Stimulated activated naive CD8-positive, alpha-beta T cell treated with anti-CD3 and anti-CD28 coated beads, Interleukin-15, Interleukin-2, amounts not matched to agents 100 ng/mL and 50 ng/mL, for 24 hours (primary cell): Measurements from ENCODE around the gene LDB2.

Source experiments
- H3K27ac Mint-ChIP-seq: one replicate; pipeline ENCODE4 v1.8.0; 2021; ENCODE audit warnings: mild to moderate bottlenecking, mixed read lengths
- H3K27me3 Mint-ChIP-seq: one replicate; pipeline ENCODE4 v1.8.0; 2021; ENCODE audit warnings: mixed read lengths
- H3K36me3 Mint-ChIP-seq: one replicate; pipeline ENCODE4 v1.8.0; 2021; ENCODE audit warnings: low read depth, mixed read lengths
- H3K4me1 Mint-ChIP-seq: one replicate; pipeline ENCODE4 v1.8.0; 2021; ENCODE audit warnings: low read depth, mixed read lengths
- H3K4me3 Mint-ChIP-seq: one replicate; pipeline ENCODE4 v1.8.0; 2021; ENCODE audit warnings: mild to moderate bottlenecking, mixed read lengths
- H3K9me3 Mint-ChIP-seq: one replicate; pipeline ENCODE4 v1.8.0; 2021; ENCODE audit warnings: mixed read lengths

The LDB2 gene

DNA sequence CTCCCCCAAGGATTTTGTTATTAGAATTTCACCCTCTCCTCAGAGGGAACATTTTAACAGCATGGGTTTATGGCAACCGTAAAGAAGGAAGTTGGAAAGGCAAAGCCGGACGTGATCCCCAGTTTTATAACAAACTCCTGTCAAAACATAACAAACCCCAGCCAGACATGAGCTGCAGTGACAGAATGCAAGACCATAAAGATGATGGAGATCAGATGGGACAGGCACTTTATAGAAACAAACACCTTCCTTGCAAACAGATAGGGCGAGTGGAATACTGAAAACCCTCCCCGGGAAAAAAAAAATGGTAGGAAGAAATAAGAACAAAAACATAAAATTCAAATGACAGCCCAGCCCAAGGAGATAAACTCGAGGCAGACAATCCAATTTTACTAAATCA is 281.4 kb downstream of the LDB2 start:
- Mint-ChIP-seq H3K4me1 (no peaks in the 10 kb centered on the region), H3K36me3 (no peaks in the 10 kb centered on the region), H3K4me3 (no peak overlapping the region), H3K27ac (no peak overlapping the region), H3K27me3 (no peaks in the 10 kb centered on the region), H3K9me3 (no peaks in the 10 kb centered on the region)

DNA sequence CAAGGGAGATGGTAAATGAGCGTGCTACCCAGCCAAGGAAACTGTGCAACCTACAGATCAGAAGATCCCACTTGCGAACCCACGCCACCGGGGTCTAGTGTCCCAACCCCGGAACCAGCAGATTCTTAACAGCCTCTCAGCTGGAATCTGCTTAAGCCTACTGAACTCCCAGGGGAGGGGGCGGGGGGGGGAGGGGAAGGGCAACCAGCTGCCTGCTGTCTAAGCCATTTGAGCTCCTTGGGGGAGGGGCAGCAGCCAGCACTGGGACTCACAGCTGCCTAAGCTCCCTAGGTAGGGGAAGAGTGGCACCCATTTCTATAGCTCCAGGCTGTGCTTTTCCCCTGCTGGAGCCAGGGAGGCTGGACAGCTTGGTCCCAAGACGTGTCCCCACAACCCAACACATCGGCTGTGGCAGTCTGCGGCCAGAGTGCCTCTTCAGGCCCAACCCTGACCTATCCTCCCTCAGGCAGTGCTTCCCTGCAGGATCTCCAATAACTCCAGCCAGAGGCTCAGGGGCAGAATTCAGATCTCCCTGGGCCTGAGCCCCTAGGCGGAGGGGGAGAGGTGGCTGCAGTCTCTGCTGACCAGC is 289.2 kb downstream of the LDB2 start:
- Mint-ChIP-seq H3K27me3 (no peaks in the 10 kb centered on the region), H3K4me3 (no peak overlapping the region), H3K27ac (no peak overlapping the region), H3K36me3 (no peaks in the 10 kb centered on the region), H3K9me3 (peaks cover 5% of the 10 kb centered on the region), H3K4me1 (no peaks in the 10 kb centered on the region)

DNA sequence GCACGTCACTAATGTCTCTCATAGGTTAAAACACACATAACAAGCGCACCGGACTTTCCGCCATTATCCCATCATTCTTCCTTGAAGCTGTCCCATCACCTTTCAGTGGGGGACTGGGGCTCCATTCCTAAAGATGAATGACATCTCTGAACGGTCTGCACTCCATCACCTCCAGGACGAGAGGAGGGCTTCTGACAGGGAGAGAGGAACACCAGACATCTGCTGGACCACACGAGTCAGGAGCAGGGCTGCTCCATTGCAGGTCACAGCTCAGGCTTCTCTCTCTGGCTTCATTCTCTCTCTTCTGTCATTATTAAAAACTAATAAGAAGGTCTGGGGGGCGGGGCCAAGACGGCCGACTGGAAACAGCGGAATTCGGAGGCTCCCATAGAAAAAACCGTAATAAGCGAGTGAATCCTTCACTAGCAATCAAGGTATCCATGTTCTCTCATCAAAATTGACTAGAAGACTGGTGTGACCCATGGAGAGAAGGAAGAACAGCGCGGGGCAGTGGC is 289.8 kb downstream of the LDB2 start:
- Mint-ChIP-seq H3K4me1 (no peaks in the 10 kb centered on the region), H3K36me3 (no peaks in the 10 kb centered on the region), H3K27me3 (no peaks in the 10 kb centered on the region), H3K27ac (no peak overlapping the region), H3K4me3 (no peak overlapping the region), H3K9me3 (peaks cover 5% of the 10 kb centered on the region)

DNA sequence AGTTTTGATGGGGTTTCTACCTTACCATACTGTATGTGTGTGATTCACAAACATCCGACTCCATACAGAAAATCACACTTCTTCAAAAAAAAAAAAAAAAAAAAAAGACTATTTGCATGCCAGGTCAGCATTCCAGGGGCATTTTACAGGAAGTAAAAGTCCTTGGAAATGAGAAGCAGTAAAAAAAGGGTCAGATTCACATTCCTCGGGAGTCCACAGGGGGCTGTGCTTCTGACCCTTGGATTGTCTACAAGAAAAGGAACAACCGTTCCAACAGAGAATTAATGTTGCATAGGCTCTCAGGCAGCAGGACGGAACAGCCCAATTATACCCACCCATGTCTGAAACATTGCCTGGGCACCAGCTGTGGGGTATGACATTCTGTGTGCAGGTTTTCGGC is 290.3 kb downstream of the LDB2 start:
- no peak overlapping the region for H3K4me3 Mint-ChIP-seq
- peaks cover 5% of the 10 kb centered on the region for H3K9me3 Mint-ChIP-seq
- H3K27ac Mint-ChIP-seq: no peak overlapping the region
- no peaks in the 10 kb centered on the region for H3K36me3 Mint-ChIP-seq
- H3K4me1 Mint-ChIP-seq: no peaks in the 10 kb centered on the region
- H3K27me3 Mint-ChIP-seq: no peaks in the 10 kb centered on the region

DNA sequence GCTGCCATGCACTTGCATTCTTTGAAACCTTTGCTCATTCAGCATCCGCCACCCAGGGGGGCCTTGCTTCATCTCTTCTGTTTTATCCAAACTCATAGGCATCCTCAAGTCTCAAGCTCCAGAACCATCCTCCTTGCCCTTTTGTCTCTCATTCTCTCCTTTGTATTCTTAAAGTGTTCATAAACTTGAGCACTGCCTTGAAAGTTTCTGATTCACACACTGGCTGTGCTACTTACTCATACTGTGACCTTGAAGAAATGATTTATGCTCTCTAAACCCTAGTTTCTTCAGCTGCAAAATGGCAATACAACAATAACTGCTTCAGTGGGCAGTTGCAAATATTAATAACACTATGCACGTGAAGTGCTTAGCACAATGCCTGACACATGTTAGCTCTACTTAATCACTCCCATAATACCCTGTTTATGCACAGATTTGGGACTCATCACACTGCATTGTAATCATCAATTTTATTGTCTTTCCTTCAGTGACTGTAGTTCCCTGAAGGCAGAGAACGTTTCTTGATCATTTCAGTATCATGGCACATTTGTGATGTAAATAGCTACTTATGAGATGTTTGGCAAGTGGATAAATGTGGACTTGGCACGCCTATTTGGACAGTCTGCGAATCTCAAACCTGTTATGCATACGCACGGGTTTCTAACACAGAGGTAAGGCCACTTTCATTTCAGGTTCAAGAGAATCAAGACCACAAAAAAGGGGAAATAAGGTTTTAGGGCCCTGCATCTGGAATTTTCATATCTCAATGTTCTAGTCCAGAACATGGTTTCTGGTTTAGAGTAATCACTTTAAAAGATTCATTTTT is 291.0 kb downstream of the LDB2 start:
- Mint-ChIP-seq H3K27me3 (no peaks in the 10 kb centered on the region), H3K4me1 (no peaks in the 10 kb centered on the region), H3K9me3 (peaks cover 5% of the 10 kb centered on the region), H3K4me3 (no peak overlapping the region), H3K36me3 (no peaks in the 10 kb centered on the region), H3K27ac (no peak overlapping the region)

DNA sequence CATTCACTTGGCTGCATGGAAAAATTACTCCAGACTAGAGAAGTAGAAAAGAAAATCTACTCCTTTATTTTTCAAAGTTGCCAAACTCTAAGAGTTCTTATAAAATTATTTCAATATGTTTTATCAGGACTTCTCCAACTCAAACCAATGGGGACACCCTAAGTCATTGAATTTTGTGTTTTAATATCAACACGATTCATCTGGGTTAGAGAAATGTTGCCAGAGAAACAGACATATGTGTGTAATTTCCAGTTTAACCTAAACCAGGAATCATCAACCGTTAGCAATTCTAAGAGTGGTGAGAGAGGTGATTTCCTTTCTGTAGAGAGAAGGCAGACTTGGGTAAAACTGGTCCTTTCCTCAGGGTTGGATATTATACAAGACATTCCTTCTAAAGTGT is 291.8 kb downstream of the LDB2 start:
- H3K27me3 Mint-ChIP-seq: no peaks in the 10 kb centered on the region
- H3K36me3 Mint-ChIP-seq: no peaks in the 10 kb centered on the region
- no peaks in the 10 kb centered on the region for H3K4me1 Mint-ChIP-seq
- H3K4me3 Mint-ChIP-seq: no peak overlapping the region
- peaks cover 5% of the 10 kb centered on the region for H3K9me3 Mint-ChIP-seq
- no peak overlapping the region for H3K27ac Mint-ChIP-seq

DNA sequence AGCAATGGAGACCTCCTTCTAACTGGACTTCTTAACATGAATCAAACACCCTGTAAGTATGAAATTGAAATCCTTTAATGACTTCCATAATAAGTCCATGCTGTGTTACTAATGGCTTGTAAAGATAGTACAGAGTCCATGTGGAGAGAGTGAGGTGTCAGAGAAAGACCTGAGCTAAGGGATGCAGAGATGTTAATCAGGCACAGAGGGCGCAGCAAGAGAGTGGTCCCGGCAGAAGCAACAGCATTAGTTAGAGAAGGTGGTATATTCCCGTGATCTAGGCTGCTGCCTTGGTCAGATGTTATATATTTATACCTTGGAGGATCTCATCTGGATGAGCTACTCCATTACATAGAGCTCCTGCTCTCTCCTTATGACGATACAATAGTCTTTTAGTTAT is 295.3 kb downstream of the LDB2 start:
- Mint-ChIP-seq H3K4me1 (no peaks in the 10 kb centered on the region), H3K4me3 (no peak overlapping the region), H3K9me3 (peaks cover 5% of the 10 kb centered on the region), H3K27me3 (no peaks in the 10 kb centered on the region), H3K36me3 (no peaks in the 10 kb centered on the region), H3K27ac (no peak overlapping the region)

DNA sequence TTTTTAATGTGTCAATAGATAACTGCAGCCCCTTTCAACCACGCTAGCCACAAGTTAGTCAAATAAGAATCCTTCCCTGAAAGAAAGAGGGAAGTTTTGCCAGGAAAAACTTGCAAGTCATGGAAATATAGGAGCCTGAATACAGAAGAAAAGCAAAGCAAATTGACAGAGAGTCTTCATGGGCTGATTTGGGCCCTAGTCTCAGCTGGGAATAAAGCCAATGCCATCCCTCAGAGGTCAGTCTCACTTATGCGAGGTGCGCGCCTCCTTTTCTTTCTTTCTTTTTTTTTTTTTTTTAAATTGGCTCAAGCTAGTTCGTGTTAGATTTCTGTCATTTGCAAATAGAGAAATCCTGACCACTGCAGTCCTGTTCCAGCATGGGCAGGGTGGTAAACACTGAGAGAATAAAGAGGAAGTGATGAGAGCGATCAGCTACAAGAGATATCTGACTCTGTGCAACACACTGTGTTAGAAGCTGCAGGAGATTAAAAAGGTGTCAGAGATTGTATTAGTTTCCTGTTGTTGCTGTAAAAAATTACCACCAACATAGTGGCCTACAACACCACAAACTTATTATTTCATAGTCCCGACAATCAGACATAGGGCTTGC is 299.7 kb downstream of the LDB2 start:
- Mint-ChIP-seq H3K9me3 (no peaks in the 10 kb centered on the region), H3K4me1 (no peaks in the 10 kb centered on the region), H3K36me3 (no peaks in the 10 kb centered on the region), H3K27me3 (no peaks in the 10 kb centered on the region), H3K4me3 (no peak overlapping the region), H3K27ac (no peak overlapping the region)

DNA sequence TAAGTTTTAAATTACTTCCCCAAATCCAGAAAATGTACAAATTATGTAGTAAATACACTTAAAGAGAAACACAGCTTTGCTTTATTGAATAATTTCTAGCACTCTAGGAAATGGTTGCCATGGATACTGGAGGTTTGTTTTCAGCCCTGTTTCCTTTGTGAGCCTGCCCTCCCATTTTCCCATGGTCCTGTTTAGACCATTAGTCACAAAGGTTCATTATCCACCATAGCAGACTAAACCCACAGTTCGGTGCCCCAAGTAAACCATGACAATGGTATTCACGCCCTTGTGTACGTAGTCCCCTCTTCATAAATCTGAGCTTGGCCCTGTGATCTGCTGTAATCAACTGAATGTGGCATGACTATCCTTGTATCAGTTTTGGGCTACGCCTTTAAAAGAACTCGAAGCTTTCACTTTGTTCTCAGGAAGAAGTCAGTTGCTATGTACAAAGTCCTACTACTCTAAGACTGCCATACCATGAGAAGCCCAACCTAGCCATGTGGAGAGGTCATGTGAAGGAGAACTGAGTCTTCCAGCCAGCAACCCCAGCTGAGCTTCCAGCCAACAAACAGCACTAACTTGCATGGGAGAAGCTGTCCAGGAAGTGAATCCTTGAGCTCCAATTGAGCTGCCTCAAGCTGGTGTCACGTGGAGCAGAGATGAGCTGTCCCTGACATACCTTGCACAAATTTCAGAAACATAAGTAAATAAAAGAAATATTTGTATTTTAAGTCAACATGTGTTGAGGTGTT is 300.4 kb downstream of the LDB2 start:
- Mint-ChIP-seq H3K27ac (no peak overlapping the region), H3K4me3 (no peak overlapping the region), H3K4me1 (no peaks in the 10 kb centered on the region), H3K27me3 (no peaks in the 10 kb centered on the region), H3K36me3 (no peaks in the 10 kb centered on the region), H3K9me3 (no peaks in the 10 kb centered on the region)

DNA sequence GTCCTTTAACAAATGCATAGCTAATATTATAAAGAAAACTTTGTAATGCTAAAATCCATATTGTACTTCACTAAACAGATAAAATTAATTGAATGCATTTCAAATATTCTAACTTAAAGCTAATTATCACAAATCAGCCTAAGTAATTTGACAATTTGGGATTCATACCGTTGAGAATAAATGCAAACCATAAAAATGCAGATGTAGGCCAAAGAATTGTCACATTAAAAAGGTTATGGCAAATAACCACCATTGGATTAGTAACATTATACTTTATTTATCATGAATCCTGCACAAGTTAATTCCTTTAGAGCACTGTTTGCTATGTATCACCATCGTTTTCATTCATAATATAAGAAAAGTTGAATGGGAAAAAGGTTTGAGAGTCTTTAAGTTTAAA is 301.0 kb downstream of the LDB2 start:
- no peak overlapping the region for H3K4me3 Mint-ChIP-seq
- no peaks in the 10 kb centered on the region for H3K9me3 Mint-ChIP-seq
- no peaks in the 10 kb centered on the region for H3K4me1 Mint-ChIP-seq
- no peak overlapping the region for H3K27ac Mint-ChIP-seq
- no peaks in the 10 kb centered on the region for H3K27me3 Mint-ChIP-seq
- H3K36me3 Mint-ChIP-seq: no peaks in the 10 kb centered on the region

DNA sequence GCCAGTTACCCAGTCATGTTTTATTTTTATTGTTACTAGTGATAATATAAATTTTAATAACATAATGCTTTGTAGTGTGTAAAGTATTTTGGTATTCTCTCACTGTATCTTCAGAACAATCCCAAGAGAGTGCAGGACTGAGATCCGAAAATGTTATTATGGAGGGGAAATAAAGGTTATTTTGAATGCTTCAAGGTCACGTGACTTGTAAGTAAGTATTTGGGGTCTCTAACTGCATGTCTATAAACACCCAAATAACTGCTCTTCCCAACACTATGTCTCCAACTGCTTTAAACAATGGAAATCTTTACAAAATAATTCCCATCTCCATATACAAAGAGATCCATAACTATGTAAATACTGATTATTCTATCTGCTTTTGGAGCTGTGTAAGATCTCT is 302.2 kb downstream of the LDB2 start:
- Mint-ChIP-seq H3K4me1 (no peaks in the 10 kb centered on the region), H3K27me3 (no peaks in the 10 kb centered on the region), H3K4me3 (no peak overlapping the region), H3K27ac (no peak overlapping the region), H3K9me3 (no peaks in the 10 kb centered on the region), H3K36me3 (no peaks in the 10 kb centered on the region)

DNA sequence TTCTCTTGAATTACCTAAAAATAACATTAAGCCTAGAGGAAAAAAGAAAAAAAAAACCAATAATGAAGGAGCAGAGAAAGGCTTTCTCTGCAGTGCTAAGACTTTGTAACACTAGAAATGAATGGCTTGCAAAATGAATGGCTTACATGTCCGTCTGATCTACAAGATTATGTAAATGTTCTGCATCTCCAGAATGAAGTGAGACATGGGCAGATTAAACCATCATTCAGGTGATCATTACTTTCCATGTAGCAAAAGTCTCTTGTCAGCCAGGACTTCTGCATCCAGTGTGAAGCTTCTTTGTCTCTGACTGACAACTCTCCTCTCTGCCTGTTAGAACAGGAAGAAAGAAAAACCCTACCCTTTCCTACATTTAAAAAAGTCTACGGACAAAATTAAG is 304.3 kb downstream of the LDB2 start:
- Mint-ChIP-seq H3K27me3 (no peaks in the 10 kb centered on the region), H3K27ac (no peak overlapping the region), H3K36me3 (no peaks in the 10 kb centered on the region), H3K4me3 (no peak overlapping the region), H3K9me3 (no peaks in the 10 kb centered on the region), H3K4me1 (no peaks in the 10 kb centered on the region)

DNA sequence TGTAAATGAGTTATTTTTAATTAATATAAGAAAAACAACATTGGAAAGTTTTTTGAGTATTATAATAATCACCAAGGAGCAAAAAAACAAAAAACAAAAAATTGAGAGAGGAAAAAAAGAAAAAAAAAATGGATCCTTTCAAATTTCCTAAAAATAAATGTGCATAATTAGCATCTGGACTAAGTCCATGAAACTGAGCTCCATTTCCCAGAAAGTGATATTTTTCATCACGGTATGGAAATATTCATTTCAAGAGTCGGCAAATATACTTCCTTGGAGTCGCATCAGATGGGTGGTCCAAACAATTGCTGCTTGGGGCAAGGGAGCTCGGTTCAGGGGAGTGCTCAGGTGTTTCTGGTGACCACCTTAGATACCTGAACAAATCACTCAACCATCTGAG is 305.1 kb downstream of the LDB2 start:
- Mint-ChIP-seq H3K9me3 (no peaks in the 10 kb centered on the region), H3K27ac (no peak overlapping the region), H3K4me1 (no peaks in the 10 kb centered on the region), H3K36me3 (no peaks in the 10 kb centered on the region), H3K4me3 (no peak overlapping the region), H3K27me3 (no peaks in the 10 kb centered on the region)

DNA sequence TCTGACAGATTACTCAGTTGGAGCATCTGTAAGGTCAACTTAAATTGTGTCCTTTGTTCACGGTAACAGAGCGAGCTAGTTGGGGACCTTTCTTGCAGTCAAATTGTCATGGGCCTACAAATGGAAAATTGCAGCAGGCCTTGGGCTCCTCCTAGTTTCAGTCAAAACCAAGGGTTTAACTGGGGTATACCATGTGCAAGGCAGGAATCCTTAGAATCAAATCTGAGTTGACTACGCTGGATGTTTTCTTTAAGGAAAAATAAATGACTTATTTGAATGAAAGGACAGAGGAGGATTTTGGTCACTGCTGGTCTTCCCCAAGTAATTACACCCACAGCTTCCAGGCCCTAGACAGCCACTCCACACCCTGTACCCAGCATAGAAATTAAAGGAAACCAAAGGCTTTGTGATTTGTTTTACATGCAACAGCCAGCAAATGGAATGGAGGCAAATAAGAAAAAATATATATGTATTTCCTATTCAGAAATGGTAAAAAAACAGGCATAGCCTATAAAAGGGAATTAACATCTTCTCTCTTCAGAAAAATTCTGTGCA is 307.1 kb downstream of the LDB2 start:
- H3K27me3 Mint-ChIP-seq: no peaks in the 10 kb centered on the region
- no peak overlapping the region for H3K4me3 Mint-ChIP-seq
- H3K9me3 Mint-ChIP-seq: no peaks in the 10 kb centered on the region
- no peaks in the 10 kb centered on the region for H3K36me3 Mint-ChIP-seq
- no peak overlapping the region for H3K27ac Mint-ChIP-seq
- H3K4me1 Mint-ChIP-seq: no peaks in the 10 kb centered on the region

DNA sequence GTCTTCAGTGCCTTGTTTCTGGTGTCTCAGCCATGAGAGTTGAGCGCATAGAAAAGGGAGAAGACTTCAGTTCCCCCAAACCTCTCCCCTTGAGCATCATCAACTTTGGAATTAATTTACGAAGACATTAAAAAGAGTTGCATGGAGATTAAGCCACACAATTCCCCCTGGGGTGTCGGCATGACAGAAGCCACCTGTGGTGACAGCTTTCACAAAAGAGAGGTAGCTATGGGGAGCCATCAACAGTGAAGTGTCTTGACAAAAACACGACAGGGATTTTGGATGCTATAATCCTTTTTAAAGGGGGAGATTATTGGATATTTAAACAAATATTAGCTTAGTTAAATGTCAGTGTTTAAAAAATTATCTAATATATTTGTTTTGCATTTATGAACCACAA is 307.6 kb downstream of the LDB2 start:
- H3K4me3 Mint-ChIP-seq: no peak overlapping the region
- H3K9me3 Mint-ChIP-seq: no peaks in the 10 kb centered on the region
- no peaks in the 10 kb centered on the region for H3K36me3 Mint-ChIP-seq
- H3K4me1 Mint-ChIP-seq: no peaks in the 10 kb centered on the region
- H3K27me3 Mint-ChIP-seq: no peaks in the 10 kb centered on the region
- H3K27ac Mint-ChIP-seq: no peak overlapping the region
